HG02885 (cell line): ENCODE results near the gene NLRP6.
"Not testable (repeated sequence)": the region's sequence is repeated elsewhere in the genome, so short reads cannot be mapped to it uniquely, and the experiment has no call there.

ENCODE experiments used
- ATAC-seq: cut with Tn5 transposase; IDR thresholded peaks from one replicate; pipeline ENCODE4 v1.9.1; 2021; ENCODE audit warnings: mild to moderate bottlenecking; ENCODE audit not compliant: unreplicated experiment, poor library complexity

NLRP6 gene

GRCh38 chr11:278001-278951 is at the start of gene NLRP6:
Gene NLRP6 (plus strand): TSS chr11:278407. CDS start chr11:278570, 163 bp downstream.
- ATAC-seq: no peak

GRCh38 chr11:230431-230830 is 47.8 kb upstream of the NLRP6 start:
- ATAC-seq: no peak

- no peak for ATAC-seq
These were observed 45.2 kb upstream of the NLRP6 start for GRCh38 chr11:232783-233565.

GRCh38 chr11:235180-235579 is 43.0 kb upstream of the NLRP6 start:
- ATAC-seq: no peak

GRCh38 chr11:235609-235996 is 42.6 kb upstream of the NLRP6 start:
- ATAC-seq: no peak

GRCh38 chr11:235997-236773 is 42.0 kb upstream of the NLRP6 start, which contains the start of gene SIRT3:
Gene SIRT3 (minus strand): TSS chr11:236342. CDS start chr11:236328, 14 bp downstream.
- peak; percentile 77 for ATAC-seq

GRCh38 chr11:236774-237767 is 41.1 kb upstream of the NLRP6 start, which contains the start of gene PSMD13:
Gene PSMD13 (plus strand): TSS chr11:236976. CDS start chr11:237050, 74 bp downstream.
- peak; percentile 82 for ATAC-seq

- ATAC-seq: not testable (repeated sequence)
These were observed 39.9 kb upstream of the NLRP6 start for GRCh38 chr11:238346-238745.

- ATAC-seq: no peak
These were observed 37.9 kb upstream of the NLRP6 start for GRCh38 chr11:240315-240714.

GRCh38 chr11:241634-242033 is 36.6 kb upstream of the NLRP6 start:
- no peak for ATAC-seq

- no peak for ATAC-seq
These were observed 33.8 kb upstream of the NLRP6 start for GRCh38 chr11:244376-244775.

GRCh38 chr11:249062-249461 is 29.1 kb upstream of the NLRP6 start:
- ATAC-seq: no peak

GRCh38 chr11:250274-250673 is 27.9 kb upstream of the NLRP6 start:
- no peak for ATAC-seq

GRCh38 chr11:250740-251299 is 27.4 kb upstream of the NLRP6 start:
- no peak for ATAC-seq

GRCh38 chr11:251550-251949 is 26.7 kb upstream of the NLRP6 start:
- no peak for ATAC-seq

- no peak for ATAC-seq
These were observed 25.5 kb upstream of the NLRP6 start for GRCh38 chr11:252666-253065.

- no peak for ATAC-seq
These were observed 24.9 kb upstream of the NLRP6 start for GRCh38 chr11:253160-253885.

- no peak for ATAC-seq
These were observed 24.3 kb upstream of the NLRP6 start for GRCh38 chr11:253886-254270.
